ENCODE data around the gene MARK2.
A peak's percentile ranks its signal among the peaks of the same experiment; 100 is the strongest.

MARK2 gene

GRCh38 chr11:63937713-63938478, 99.0 kb downstream of the MARK2 start:
- no peak for DNase-seq

GRCh38 chr11:63938479-63939396, 99.8 kb downstream of the MARK2 start, which contains the start of gene NAA40:
Gene NAA40 (plus strand): TSS chr11:63939002. CDS start chr11:63939097, 95 bp downstream.
- peak; percentile 96 for DNase-seq

GRCh38 chr11:63939397-63939891, 100.5 kb downstream of the MARK2 start:
- DNase-seq: no peak

GRCh38 chr11:63940786-63941185, 101.9 kb downstream of the MARK2 start:
- no peak for DNase-seq

GRCh38 chr11:63941901-63942300, 103.0 kb downstream of the MARK2 start:
- no peak for DNase-seq

- no peak for DNase-seq
These were observed 103.9 kb downstream of the MARK2 start for GRCh38 chr11:63942803-63943202.

GRCh38 chr11:63944987-63945386, 106.1 kb downstream of the MARK2 start:
- DNase-seq: no peak

- peak; percentile 74 for DNase-seq
These were observed 106.7 kb downstream of the MARK2 start for GRCh38 chr11:63945477-63946163.

- DNase-seq: no peak
These were observed 113.0 kb downstream of the MARK2 start for GRCh38 chr11:63951779-63952536.

GRCh38 chr11:63952570-63952969, 113.7 kb downstream of the MARK2 start:
- no peak for DNase-seq

- DNase-seq: no peak
These were observed 119.1 kb downstream of the MARK2 start for GRCh38 chr11:63958008-63958407.

Measured in fibroblast of skin of right biceps (primary cell).